Measurements from ENCODE around the gene GOLGA3.
"Not testable (repeated sequence)": the region's sequence is repeated elsewhere in the genome, so short reads cannot be mapped to it uniquely, and the experiment has no call there.

GOLGA3 gene, protein sequence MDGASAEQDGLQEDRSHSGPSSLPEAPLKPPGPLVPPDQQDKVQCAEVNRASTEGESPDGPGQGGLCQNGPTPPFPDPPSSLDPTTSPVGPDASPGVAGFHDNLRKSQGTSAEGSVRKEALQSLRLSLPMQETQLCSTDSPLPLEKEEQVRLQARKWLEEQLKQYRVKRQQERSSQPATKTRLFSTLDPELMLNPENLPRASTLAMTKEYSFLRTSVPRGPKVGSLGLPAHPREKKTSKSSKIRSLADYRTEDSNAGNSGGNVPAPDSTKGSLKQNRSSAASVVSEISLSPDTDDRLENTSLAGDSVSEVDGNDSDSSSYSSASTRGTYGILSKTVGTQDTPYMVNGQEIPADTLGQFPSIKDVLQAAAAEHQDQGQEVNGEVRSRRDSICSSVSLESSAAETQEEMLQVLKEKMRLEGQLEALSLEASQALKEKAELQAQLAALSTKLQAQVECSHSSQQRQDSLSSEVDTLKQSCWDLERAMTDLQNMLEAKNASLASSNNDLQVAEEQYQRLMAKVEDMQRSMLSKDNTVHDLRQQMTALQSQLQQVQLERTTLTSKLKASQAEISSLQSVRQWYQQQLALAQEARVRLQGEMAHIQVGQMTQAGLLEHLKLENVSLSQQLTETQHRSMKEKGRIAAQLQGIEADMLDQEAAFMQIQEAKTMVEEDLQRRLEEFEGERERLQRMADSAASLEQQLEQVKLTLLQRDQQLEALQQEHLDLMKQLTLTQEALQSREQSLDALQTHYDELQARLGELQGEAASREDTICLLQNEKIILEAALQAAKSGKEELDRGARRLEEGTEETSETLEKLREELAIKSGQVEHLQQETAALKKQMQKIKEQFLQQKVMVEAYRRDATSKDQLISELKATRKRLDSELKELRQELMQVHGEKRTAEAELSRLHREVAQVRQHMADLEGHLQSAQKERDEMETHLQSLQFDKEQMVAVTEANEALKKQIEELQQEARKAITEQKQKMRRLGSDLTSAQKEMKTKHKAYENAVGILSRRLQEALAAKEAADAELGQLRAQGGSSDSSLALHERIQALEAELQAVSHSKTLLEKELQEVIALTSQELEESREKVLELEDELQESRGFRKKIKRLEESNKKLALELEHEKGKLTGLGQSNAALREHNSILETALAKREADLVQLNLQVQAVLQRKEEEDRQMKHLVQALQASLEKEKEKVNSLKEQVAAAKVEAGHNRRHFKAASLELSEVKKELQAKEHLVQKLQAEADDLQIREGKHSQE (N-terminal part only)

DNA sequence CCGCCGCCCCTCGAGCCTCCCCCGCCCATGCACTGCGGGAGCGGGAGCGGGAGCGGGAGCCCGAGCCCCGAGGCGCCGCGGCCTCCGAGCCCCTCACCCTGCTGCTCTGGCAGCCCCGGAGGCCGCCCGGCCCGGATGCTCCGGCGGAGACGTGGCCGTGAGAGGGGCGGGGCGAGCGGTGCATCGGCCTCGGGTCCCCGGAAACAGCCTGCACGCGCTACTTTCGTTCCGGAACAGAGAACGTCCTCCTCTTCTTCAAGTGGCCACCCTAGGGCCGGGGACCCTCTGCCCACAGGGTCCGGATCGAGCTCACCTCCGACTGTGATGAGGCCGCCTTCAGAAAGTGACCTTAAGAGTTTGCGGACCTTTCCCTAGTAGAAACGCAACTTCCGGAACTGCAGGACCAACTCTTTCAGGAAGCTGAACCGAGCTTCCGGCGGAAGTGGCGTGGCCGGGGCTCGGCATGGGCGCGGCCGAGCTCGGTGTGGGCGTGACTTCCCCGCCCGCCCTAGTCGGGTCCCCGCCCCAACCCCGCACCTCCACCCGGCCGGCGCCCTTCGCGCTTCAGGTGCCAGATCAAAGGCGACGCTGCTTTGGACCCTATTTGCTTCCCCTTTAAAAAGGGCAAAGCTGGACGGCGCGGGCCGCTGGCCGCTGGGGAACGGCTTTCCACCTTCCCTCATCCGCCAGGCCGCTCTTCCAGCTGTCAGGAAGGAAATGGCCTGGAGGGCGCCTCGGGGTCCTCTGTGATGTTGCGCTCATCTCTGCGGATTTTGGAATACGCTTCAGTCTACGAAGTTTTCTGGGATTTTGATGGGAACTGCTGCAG lies at the start of gene GOLGA3:
Gene GOLGA3 (minus strand): TSS at position 164 of the 829 bp plus-strand sequence. CDS start 6,741 bp downstream, outside the sequence.
- peak; percentile 96 for DNase-seq (ENCODE audit: low spot score)

DNA sequence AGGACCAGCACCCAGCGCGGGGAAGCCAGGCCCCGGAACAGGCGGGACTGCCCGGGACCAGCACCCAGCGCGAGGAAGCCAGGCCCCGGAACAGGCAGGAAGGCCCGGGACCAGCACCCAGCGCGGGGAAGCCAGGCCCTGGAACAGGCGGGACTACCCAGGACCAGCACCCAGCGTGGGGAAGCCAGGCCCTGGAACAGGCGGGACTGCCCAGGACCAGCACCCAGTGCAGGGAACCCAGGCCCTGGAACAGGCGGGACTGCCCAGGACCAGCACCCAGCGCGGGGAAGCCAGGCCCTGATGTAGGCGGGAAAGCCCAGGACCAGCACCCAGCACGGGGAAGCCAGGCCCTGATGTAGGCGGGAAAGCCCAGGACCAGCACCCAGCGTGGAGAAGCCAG lies 46.0 kb upstream of the GOLGA3 start:
- not testable (repeated sequence) for DNase-seq (ENCODE audit: low spot score)

DNA sequence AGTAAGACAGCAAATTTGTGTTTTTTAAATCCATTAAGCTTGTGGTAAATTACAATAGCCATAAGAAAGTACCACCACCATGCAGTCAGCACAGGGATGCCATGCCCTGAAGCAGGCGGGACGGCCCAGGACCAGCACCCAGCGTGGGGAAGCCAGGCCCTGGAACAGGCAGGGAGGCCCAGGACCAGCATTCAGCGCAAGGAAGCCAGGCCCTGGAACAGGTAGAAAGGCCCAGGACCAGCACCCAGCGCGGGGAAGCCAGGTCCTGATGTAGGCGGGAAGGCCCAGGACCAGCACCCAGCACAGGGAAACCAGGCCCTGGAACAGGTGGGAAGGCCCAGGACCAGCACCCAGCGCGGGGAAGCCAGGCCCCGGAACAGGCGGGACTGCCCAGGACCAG lies 45.5 kb upstream of the GOLGA3 start:
- no peak for DNase-seq (ENCODE audit: low spot score)

DNA sequence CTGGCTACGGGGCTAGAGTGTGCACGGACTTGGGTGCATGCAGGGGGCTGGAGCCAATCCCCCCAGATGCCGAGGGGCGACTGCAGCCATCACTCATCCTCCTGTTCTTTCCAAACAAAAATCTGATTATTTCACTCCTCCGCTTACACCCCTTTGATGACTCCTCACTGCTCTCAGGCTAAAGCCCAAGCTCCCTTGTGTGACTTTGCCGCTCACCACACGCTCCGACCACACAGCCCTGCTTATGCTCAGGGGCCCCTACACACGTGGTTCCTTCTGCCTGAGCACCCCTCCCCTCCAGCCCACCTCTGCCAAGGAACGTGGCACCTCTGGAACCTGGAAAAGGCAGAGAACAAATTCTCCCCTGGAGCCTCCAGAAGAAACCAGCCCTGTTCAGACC lies 45.1 kb upstream of the GOLGA3 start:
- DNase-seq (ENCODE audit: low spot score), result no peak

DNA sequence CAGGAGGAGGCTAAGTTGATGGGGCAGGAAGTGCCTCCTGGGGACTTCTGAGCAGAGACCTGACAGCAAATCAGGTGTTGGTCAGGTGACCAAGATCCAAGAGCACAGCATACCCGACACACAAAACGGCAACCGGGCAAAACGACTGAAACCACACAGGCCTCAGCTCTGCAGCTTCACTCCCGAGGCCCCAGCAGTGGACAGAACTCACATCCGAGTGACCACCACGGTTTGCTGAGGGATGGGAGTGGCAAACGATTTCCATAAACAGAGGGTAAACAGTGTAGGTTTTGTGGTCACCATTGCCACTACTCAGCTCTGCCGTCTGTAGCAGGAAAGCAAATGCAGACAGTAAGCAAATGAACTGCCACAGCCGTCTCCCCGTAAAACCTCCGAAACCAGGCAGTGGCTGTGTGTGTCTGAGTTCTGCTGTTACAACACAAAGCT lies 44.3 kb upstream of the GOLGA3 start:
- no peak for DNase-seq (ENCODE audit: low spot score)

DNA sequence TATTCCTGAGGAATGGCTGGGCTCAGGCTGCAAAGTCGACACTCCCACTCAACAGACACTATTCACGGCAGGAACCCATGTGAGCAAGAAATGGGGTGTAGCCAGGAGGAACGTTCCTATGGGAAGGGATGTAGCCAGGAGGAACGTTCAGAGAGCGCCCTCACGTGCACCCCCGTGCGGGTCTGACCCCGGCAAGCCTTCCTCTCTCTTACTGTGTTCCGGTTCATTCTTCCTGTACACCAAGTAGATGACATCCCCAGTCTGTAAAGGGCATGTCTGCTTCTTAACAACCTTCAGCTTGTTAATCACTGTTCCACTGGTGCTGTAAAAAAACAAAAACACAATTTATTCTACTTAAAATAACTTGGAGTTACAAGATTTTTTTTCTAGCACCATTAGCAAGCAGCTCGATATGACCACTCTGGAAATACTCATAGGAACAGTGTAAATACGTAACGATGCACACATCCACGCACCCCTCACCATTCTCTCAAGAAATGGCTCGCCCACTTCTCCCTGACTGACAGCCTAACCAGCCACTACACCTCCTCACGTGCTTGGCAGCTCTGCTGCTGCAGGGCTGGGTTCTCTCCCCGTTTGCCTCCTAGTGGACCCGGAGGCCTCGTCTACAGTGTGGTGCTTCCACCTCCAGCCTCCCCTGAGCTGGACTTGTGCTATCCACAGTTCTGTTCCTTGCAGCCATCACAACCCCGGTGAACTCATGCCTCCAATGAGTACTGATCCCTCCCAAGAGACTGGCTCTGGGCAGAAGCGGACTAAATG lies 43.6 kb upstream of the GOLGA3 start:
- no peak for DNase-seq (ENCODE audit: low spot score)

DNA sequence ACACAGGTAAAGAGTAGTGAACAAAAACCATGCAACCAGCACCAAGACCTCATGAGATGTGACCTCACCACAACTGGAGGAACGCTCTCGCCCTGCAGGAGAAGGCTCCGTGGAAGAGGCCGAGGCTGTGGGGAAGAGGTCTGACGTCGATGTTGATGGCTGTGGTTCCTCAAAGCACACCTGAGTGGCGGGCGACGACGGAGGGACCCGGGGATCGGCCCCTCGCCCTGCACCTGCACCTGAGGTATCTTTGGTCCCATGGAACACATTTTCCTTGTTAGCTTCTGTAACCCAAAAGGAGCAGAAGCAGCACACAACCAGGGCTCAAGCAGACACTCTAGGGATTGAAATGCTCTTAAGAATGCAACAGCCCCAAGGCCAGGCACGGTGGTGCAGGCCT lies 40.9 kb upstream of the GOLGA3 start:
- DNase-seq (ENCODE audit: low spot score), result no peak

DNA sequence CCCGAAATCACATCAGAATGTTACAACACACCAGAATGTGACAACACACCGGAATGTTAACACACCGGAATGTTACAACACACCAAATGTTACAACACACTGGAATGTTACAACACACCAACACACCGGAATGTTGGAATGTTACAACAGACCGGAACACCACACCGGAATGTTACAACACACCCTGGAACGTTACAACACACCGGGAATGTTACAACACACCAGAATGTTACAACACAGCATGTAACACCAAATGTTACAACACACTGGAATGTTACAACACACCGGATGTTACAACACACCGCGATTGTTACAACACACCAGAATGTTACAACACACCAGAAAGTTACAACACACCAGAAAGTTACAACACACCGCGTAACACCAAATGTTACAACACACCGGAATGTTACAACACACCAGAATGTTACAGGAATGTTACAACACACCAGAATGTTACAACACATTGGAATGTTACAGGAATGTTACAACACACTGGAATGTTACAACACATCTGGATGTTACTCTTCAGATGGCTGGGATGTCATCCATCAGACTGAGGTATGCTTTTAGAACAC lies 37.7 kb upstream of the GOLGA3 start:
- DNase-seq (ENCODE audit: low spot score), result no peak

DNA sequence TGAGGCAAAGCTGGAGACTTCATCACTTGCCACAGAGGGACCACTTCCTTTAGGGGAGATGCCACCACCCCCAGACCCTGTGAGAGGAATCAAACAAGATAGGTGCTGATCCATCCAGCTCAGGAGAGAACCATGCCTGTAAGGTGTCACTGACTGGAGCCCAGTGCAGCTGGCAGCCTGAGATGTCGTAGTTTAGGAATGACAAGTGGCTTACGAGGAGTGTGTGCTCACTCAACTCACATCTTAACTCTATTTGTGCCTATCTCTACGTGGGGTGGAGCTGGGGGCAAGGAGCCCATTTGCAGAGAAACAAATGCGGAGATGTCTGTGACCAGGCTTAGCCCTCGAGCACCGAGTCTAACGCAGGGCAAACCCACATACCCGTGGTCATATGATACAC lies 32.9 kb upstream of the GOLGA3 start:
- DNase-seq (ENCODE audit: low spot score), result no peak

DNA sequence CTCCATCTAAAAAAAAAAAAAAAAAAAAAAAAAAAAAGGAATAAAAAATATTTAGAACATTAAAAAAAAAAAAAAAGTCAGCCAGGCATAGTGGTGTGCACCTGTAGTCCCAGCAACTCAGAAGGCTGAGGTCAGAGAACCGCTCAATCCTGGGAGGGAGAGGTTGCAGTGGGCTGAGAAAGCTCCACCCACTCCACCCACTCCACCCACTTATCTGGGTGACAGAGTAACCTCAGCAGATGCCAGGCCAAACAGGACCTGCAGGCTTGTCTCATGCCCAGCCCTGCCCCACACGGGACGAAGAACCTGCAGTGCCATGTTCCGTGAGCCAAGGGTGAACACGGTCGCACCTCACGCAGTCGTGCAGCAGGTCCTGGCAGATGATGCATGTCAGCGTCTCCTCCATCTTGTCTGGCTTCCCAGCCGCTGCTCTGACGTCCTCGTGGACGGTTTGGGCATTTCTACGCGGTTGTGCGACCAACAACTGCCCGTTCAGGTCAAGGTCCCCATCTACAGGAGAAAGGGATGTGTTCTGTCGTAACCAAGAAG lies 30.1 kb upstream of the GOLGA3 start:
- no peak for DNase-seq (ENCODE audit: low spot score)

DNA sequence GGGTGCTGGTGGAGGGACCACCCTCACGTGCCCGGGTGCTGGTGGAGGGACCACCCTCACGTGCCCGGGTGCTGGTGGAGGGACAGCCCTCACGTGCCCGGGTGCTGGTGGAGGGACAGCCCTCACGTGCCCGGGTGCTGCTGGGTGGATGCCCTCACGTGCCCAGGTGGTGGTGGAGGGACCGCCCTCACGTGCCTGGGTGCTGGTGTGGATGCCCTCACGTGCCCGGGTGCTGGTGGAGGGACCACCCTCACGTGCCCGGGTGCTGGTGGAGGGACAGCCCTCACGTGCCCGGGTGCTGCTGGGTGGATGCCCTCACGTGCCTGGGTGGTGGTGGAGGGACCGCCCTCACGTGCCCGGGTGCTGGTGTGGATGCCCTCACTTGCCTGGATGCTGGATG lies 28.4 kb upstream of the GOLGA3 start:
- not testable (repeated sequence) for DNase-seq (ENCODE audit: low spot score)

DNA sequence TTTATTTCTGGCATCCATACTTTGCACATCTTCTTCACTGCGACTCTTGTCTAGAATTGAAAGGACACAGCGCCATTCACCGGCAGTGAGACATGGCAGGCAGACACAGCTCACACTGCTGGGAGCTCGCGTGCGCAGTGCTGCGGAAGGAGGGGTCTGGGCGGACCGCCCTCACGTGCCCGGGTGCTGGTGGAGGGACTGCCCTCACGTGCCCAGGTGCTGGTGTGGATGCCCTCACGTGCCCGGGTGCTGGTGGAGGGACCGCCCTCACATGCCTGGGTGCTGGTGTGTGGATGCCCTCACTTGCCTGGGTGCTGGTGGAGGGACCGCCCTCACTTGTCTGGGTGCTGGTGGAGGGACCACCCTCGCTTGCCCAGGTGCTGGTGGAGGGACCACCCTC lies 27.9 kb upstream of the GOLGA3 start:
- no peak for DNase-seq (ENCODE audit: low spot score)

DNA sequence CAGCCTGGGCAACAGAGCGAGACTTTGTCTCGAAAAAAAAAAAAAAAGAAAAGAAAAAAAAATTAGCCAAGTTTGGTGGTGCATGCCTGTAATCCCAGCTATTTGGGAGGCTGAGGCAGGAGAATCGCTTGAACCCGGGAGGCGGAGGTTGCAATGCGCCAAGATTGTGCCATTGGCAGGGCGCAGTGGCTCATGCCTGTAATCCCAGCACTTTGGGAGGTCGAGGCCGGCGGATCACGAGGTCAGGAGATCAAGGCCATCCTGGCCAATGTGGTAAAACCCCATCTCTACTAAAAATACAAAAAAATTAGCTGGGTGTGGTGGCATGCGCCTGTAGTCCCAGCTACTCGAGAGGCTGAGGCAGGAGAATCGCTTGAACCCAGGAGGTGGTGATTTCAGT lies 26.5 kb upstream of the GOLGA3 start:
- DNase-seq (ENCODE audit: low spot score), result not testable (repeated sequence)

DNA sequence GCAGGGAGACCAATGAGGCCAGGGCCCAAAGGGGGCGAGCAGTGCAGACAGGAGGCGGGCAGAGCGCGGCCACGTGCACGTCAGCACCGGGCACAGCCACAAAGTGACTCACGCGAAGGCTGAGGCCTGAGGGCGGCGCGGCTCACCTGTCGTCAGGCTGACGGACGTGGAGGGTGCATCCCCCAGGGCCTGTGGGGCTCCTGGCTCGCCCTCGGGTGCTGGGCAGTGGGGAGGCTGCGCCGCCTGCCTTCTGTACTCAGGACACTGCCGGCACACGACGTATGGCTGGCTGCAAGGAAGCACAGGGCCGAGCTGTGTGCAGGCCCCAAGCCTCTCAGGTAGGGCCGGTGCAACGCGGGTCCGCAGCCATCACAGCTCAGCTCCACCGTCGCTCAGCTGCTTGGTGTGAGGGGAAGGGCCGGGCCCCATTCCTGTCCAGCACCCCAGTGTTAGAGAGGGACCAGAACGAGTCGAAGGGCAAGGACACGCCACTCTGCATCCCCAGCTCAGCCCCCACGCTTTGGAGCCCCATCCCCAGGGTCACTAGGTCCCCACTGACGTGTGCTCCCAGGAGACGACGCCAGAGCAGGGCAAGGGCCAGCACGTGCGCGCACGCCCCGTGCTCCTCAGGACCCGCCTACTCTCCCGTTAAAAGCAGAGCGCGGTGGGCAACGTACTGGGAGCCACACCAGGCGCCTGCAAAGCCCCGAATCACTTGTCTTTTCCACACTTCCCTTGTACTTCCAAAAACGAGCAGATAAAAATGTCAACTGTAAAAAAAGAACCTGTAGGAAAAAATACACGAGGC lies 24.8 kb upstream of the GOLGA3 start:
- DNase-seq (ENCODE audit: low spot score), result no peak

DNA sequence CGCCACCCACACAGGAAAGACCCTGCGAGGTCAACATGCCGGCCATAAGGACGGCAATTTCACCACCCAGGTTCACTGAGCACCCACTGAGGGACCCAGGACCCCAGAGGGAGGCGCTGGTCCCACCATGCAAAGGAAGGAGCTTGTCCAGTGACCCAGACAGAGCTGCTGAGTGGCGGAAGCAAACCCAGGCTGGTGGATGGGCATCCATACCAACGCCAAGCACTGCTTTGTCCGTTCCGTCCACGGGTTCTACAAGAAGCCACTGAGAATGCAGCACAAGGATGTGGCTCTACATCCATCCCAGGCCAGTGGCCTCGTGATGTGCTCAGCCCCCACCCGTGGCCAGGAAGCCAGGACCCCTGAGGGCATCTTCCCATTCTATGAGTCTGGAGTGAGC lies 23.8 kb upstream of the GOLGA3 start:
- no peak for DNase-seq (ENCODE audit: low spot score)

DNA sequence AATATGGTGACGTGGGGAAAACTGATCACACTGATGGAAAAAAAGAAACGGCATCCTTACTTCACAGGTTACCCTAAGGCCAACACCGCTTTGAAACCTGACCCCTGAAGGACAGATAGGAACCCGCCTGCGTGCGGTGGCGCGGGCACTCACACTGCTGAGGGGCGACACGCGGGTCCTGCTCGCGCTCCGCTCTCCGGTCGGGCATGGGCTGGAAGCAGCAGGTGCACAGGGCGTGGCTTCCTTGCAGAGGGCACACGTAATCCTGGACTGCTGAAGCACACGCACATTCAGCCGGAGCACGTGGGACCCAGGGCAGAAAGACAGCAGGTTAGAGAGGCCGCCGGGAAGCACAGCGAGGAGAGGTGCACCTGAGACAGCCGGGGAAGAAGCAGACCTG lies 22.8 kb upstream of the GOLGA3 start:
- no peak for DNase-seq (ENCODE audit: low spot score)

DNA sequence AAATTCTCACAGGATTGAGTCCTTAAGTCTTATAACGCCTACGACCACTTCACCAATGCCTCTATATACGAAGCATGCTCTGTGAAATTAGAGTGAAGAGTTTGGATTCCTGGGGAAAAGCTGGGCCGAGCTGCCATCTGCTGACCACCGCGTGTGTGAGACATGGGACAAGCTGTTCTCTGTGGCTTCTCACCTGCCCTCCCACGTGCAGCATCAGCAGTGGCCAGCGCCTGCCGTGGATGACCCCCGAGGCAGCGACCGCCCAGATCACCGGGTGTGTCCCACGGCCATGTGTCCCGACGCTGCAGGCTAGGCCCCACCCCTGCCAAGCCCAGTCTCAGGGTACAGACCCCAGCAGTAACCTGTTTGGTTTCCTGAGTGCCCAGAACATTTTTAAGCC lies 21.6 kb upstream of the GOLGA3 start:
- DNase-seq (ENCODE audit: low spot score), result no peak

DNA sequence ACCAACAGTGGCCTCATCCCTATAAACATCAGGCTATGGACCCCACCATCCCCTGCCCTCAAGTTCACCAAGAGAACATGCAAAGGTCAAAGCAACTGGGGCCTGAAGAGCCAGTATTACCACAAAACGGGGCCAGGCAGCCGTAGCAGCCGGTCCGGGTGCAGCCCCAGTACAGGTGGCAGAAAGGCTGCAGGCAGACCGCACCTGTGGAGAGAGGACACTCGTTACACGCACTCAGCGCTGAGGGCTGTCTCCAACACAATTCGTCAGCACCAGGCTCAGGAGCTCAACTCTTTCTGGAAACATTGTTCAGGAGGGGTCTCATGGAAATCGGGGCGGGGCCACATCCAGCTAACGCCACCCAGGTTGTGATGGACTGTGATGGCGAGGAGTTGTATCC lies 19.9 kb upstream of the GOLGA3 start:
- DNase-seq (ENCODE audit: low spot score), result no peak

Measured in left forelimb (tissue), 1 donor.